HepG2 (cell line): ENCODE measurements around the gene GDPD4. TPM values are rescaled to one million over a fixed set of nuclear protein-coding genes. Genes with fewer than 3 reads are reported as not detected.

Experiments
- ATAC-seq: fragments of 200-7000 bp; cut with Tn5 transposase; 3 replicates; pipeline ENCODE4 v1.9.1; 2020; ENCODE audit warnings: mild to moderate bottlenecking, moderate library complexity
- BruUV-seq: library from RNA; stranded (reverse); fragments of 400-500 nt; replicated peaks from 2 replicates; lab custom pipeline; 2021; lab: Mats Ljungman, UMichigan
- CTCF ChIA-PET: fragments of 300-600 bp; formaldehyde crosslinking; extraction: SDS; loops from one replicate; lab custom pipeline; 2021; ENCODE audit warnings: low total read pairs, inconsistent platforms, low intra/inter-chr PET ratio; lab: Yijun Ruan, JAX
- POLR2A ChIA-PET: fragments of 350-600 bp; sonication (Branson Sonifier 250); formaldehyde crosslinking; loops from one replicate; lab custom pipeline; 2020; ENCODE audit warnings: antibody characterized with exemption, inconsistent platforms; lab: Yijun Ruan, JAX
- DNase-seq: peaks from one replicate; pipeline ENCODE4 v3.0.0-alpha.2; 2015; ENCODE audit warnings: low spot score
- FAIRE-seq: peaks from 3 replicates; lab custom pipeline; 2011; peaks lifted over from hg19 to GRCh38; lab: Jason Lieb, UNC
- H2AFZ ChIP-seq: one replicate; pipeline ENCODE4 v1.6.1; 2011; ENCODE audit warnings: low read length, inconsistent platforms
- H3K27ac ChIP-seq: fragments of 300-600 bp; 3 replicates; pipeline ENCODE4 v1.8.0; 2011; ENCODE audit warnings: mixed run types, mild to moderate bottlenecking, mixed read lengths, low read length, inconsistent platforms; ENCODE audit not compliant: insufficient read depth; ENCODE audit errors: extremely low read length
- H3K27me3 ChIP-seq, 2 experiments: fragments of 200-600 bp in 1 of 2; 2 replicates in 1 of 2; 3 replicates in 1 of 2; pipeline versions ENCODE4 v1.6.0 to v1.8.0; 2011; ENCODE audit warnings: low read length in 2 of 2, mild to moderate bottlenecking in 2 of 2, moderate library complexity in 2 of 2, inconsistent platforms in 1 of 2; ENCODE audit not compliant: insufficient read depth in 2 of 2, control insufficient read depth in 1 of 2
- H3K36me3 ChIP-seq, 2 experiments: fragments of 200-600 bp in 1 of 2; replicated peaks in 1 of 2; 2 replicates in 1 of 2; 3 replicates in 1 of 2; pipeline versions ENCODE4 v1.5.1 to v1.8.0; 2011; ENCODE audit warnings: low read length in 2 of 2, inconsistent platforms in 1 of 2; ENCODE audit not compliant: insufficient read depth in 2 of 2, control insufficient read depth in 1 of 2
- H3K4me1 ChIP-seq: 2 replicates; pipeline ENCODE4 v1.5.1; 2012; ENCODE audit warnings: low read length, inconsistent platforms; ENCODE audit not compliant: insufficient read depth
- H3K4me2 ChIP-seq: 2 replicates; pipeline ENCODE4 v1.6.0; 2011; ENCODE audit warnings: low read depth, low read length, inconsistent platforms
- H3K4me3 ChIP-seq, 3 experiments: fragments of 200-600 bp in 1 of 3; sonication (generic), shearing (Covaris generic) in 1 of 3; replicated peaks in 1 of 3; 2 replicates each; pipeline ENCODE4 v1.5.1; 2011 to 2016; ENCODE audit warnings: low read length in 3 of 3, inconsistent platforms in 2 of 3, low read depth in 2 of 3, mild to moderate bottlenecking in 2 of 3, control low read depth in 1 of 3, mixed read lengths in 1 of 3; ENCODE audit not compliant: insufficient read depth in 1 of 3
- H3K79me2 ChIP-seq: one replicate; pipeline ENCODE4 v1.6.1; 2011; ENCODE audit warnings: low read length, inconsistent platforms; ENCODE audit not compliant: insufficient read depth
- H3K9ac ChIP-seq: 2 replicates; pipeline ENCODE4 v1.6.0; 2011; ENCODE audit warnings: mild to moderate bottlenecking, low read depth, low read length, inconsistent platforms; ENCODE audit not compliant: insufficient read depth
- H3K9me3 ChIP-seq: 2 replicates; pipeline ENCODE4 v1.5.1; 2012; ENCODE audit warnings: mild to moderate bottlenecking, low read length
- H4K20me1 ChIP-seq: 2 replicates; pipeline ENCODE4 v1.6.0; 2011; ENCODE audit warnings: inconsistent platforms, mild to moderate bottlenecking, low read length, moderate library complexity; ENCODE audit not compliant: insufficient read depth
- whole genome bisulfite sequencing: methylation state at CpG from one replicate; pipeline ENCODE4 v1.1.6; 2017; ENCODE audit warnings: low lambda C conversion rate; 5-methylcytosine and 5-hydroxymethylcytosine counted together
- in situ Hi-C: cut with HindIII; loops from 2 replicates; pipeline ENCODE4 v1.10.0; 2017; ENCODE audit warnings: low pct_unique_long_range_greater_than_20kb; ENCODE audit not compliant: extremely low pct_ligation_motif_present
- intact Hi-C: fragments of 100-400 bp; cut with micrococcal nuclease; formaldehyde crosslinking; loops from one replicate; pipeline ENCODE4 v1.10.0; 2022; ENCODE audit not compliant: unreplicated experiment
- polyA plus RNA-seq, 8 experiments: library from polyadenylated mRNA; depleted of rRNA in 3 of 8; stranded (reverse) in 7 of 8; unstranded in 1 of 8; fragments of >200 nt; fragmentation: Illumina TruSeq in 4 of 8; extraction: Trizol in 4 of 8; gene quantifications; 2 replicates each; pipeline versions ENCODE4 v1.2.1 to v1.2.3, GENCODE V29; 2011 to 2016; ENCODE audit warnings: low read depth in 4 of 8, missing spikeins in 1 of 8, mixed read lengths in 1 of 8; ENCODE audit not compliant: insufficient read depth in 1 of 8
- total RNA-seq, 5 experiments: library from RNA; depleted of rRNA; stranded (reverse); fragments of >200 nt; fragmentation: Illumina TruSeq; extraction: Trizol; gene quantifications; 2 replicates each; pipeline ENCODE4 v1.2.3, GENCODE V29; 2016; ENCODE audit warnings: low read depth in 1 of 5
- TF ChIP-seq, protein P1 (sequence below): sonication (generic); formaldehyde crosslinking; IDR thresholded peaks from one replicate; pipeline ENCODE4 v1.5.1; 2020; ENCODE audit warnings: mild to moderate bottlenecking, missing genetic modification reagents; ENCODE audit errors: not compliant biosample characterization

The GDPD4 gene
- total and polyA plus RNA-seq, 2 of the 13 experiments (the other 11 are each of a cell fraction or from before 2014, with no cell fraction given): not detected

DNA sequence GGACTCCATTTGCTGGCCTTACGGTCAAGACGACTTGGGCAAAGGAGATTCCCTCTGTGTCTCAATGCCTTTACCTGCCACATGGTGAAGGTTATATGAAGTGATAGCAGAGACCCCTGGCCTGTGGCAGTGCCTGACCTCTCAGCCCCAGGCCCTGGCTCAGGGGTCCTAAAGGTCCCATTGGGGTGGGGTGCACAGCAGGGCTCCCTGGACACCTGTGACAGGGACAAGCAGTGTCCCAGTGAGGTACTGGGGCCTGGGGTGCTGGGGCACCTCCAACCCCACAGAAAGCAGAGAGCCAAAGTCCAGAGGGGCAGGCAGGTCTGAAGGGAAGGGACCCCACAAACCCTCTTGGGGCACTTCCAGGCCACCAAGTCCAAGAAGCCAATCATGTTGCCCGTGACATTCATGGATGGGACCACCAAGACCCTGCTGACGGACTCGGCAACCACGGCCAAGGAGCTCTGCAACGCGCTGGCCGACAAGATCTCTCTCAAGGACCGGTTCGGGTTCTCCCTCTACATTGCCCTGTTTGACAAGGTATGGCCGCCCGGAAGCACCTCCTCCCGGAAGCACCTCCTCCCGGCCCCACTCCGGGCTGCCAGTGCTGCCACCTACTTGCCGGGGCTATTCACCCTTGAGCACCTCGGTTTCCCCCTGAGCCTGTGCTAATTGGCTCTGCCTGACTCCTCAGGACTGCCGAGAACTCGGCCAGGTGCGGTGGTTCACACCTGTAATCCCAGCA lies 111.0 kb downstream of the GDPD4 start:
- no peaks in the 10 kb centered on the region for H4K20me1 ChIP-seq
- POLR2A ChIA-PET: no interaction called here
- CTCF ChIA-PET: interaction anchor here (1.9 to 3.8 kb wide), 2 partner anchors 63 to 358 kb away, joined by 12 to 15 read pairs; partner anchors contain the start of gene MYO7A
- no peak overlapping the region for H3K4me2 ChIP-seq
- H3K27ac ChIP-seq: no peak overlapping the region
- intact Hi-C loops (loop anchor here (10.0 kb wide), 1 partner anchor 184 kb away; no protein-coding TSS in a partner anchor), in situ Hi-C loops (no loop called here)
- BruUV-seq: no TSS peak
- 0 out of 2 replicates have a peak, but pooled peaks cover 4% of the 10 kb centered on the region for H3K9me3 ChIP-seq
- no peaks in the 10 kb centered on the region for H3K4me1 ChIP-seq
- no peak overlapping the region for H2AFZ ChIP-seq
- no peaks in the 10 kb centered on the region for H3K79me2 ChIP-seq
- no peak overlapping the region for H3K9ac ChIP-seq
- DNase-seq (no peak), ATAC-seq (no peak), FAIRE-seq (no peak)
- 88% methylated on average over 17 of the region's 21 CpGs for WGBS
- no peak overlapping the region for H3K4me3 ChIP-seq
- TF ChIP-seq, protein P1, sequence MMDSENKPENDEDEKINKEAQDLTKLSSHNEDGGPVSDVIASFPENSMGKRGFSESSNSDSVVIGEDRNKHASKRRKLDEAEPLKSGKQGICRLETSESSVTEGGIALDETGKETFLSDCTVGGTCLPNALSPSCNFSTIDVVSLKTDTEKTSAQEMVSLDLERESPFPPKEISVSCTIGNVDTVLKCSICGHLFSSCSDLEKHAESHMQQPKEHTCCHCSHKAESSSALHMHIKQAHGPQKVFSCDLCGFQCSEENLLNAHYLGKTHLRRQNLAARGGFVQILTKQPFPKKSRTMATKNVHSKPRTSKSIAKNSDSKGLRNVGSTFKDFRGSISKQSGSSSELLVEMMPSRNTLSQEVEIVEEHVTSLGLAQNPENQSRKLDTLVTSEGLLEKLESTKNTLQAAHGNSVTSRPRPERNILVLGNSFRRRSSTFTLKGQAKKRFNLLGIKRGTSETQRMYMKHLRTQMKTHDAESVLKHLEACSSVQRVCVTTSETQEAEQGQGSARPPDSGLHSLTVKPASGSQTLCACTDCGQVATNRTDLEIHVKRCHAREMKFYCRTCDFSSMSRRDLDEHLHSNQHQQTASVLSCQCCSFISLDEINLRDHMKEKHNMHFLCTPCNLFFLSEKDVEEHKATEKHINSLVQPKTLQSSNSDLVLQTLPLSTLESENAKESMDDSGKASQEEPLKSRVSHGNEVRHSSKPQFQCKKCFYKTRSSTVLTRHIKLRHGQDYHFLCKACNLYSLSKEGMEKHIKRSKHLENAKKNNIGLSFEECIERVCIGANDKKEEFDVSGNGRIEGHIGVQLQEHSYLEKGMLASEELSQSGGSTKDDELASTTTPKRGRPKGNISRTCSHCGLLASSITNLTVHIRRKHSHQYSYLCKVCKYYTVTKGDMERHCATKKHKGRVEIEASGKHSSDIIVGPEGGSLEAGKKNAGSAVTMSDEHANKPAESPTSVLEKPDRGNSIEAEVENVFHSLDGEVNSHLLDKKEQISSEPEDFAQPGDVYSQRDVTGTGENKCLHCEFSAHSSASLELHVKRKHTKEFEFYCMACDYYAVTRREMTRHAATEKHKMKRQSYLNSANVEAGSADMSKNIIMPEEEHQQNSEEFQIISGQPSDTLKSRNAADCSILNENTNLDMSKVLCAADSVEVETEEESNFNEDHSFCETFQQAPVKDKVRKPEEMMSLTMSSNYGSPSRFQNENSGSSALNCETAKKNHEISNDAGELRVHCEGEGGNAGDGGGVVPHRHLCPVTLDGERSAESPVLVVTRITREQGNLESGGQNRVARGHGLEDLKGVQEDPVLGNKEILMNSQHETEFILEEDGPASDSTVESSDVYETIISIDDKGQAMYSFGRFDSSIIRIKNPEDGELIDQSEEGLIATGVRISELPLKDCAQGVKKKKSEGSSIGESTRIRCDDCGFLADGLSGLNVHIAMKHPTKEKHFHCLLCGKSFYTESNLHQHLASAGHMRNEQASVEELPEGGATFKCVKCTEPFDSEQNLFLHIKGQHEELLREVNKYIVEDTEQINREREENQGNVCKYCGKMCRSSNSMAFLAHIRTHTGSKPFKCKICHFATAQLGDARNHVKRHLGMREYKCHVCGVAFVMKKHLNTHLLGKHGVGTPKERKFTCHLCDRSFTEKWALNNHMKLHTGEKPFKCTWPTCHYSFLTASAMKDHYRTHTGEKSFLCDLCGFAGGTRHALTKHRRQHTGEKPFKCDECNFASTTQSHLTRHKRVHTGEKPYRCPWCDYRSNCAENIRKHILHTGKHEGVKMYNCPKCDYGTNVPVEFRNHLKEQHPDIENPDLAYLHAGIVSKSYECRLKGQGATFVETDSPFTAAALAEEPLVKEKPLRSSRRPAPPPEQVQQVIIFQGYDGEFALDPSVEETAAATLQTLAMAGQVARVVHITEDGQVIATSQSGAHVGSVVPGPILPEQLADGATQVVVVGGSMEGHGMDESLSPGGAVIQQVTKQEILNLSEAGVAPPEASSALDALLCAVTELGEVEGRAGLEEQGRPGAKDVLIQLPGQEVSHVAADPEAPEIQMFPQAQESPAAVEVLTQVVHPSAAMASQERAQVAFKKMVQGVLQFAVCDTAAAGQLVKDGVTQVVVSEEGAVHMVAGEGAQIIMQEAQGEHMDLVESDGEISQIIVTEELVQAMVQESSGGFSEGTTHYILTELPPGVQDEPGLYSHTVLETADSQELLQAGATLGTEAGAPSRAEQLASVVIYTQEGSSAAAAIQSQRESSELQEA (CRISPR knock-in tag): no peak
- TF ChIP-seq, all 625 proteins: peak for 0
- Histone ChIP-seq H3K36me3 (no peaks in the 10 kb centered on the region), H3K27me3 (no peaks in the 10 kb centered on the region)
